SK-N-MC (cell line): ENCODE results near the gene USP10.

Source experiments
- EZH2 ChIP-seq: fragments of 200-600 bp; sonication (generic); IDR thresholded peaks from one replicate; pipeline ENCODE4 v1.6.1; 2017; ENCODE audit warnings: antibody characterized with exemption
- FOXP2 ChIP-seq: optimal IDR thresholded peaks from 2 replicates; pipeline ENCODE3; 2011; ENCODE audit warnings: mild to moderate bottlenecking, moderate library complexity; ENCODE audit not compliant: insufficient read depth; ENCODE audit errors: extremely low read length, control extremely low read depth
- POLR2AphosphoS5 ChIP-seq: IDR thresholded peaks from 2 replicates; pipeline ENCODE4 v1.6.1; 2012; ENCODE audit warnings: mild to moderate bottlenecking, low read depth, low read length, borderline replicate concordance

- TF ChIP-seq POLR2AphosphoS5, result no peak
- no peak for TF ChIP-seq EZH2
- TF ChIP-seq FOXP2, result no peak
These were observed 60.1 kb downstream of the USP10 start for GRCh38 chr16:84759906-84760305.
